PC-3 (cell line): ENCODE measurements around the gene RAMP1.

Source experiments
- EZH2 ChIP-seq: fragments of 300-600 bp; sonication (generic); IDR thresholded peaks from one replicate; pipeline ENCODE4 v1.6.1; 2017; ENCODE audit warnings: antibody characterized with exemption, mild to moderate bottlenecking, low read length; ENCODE audit not compliant: unreplicated experiment
- TF ChIP-seq, protein P1 (sequence below): fragments of 300-600 bp; sonication (generic); conservative IDR thresholded peaks from 2 replicates; pipeline ENCODE4 v1.5.1; 2017; ENCODE audit warnings: antibody characterized with exemption, low read depth, mild to moderate bottlenecking, low read length

DNA sequence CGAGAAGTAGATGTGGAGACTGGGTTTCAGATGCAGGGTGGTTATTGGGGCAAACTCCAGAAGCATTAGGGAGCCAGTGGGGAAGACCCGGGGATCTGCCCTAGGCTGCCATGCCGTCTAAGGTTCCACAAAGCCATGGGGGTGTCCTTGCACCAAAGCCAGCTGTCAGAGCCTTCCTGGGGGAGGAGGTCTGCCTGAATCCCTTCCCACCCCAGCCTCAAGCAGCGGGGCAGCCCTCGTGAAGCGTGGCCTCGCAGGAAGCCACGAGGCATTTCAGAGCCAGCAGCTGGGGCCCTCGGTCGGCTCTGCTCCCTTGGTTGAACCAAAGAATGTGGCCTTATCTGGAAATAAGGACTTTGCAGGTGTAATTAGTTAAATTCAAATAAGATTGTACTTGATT, 56.2 kb downstream of the RAMP1 start:
- TF ChIP-seq, protein P1, sequence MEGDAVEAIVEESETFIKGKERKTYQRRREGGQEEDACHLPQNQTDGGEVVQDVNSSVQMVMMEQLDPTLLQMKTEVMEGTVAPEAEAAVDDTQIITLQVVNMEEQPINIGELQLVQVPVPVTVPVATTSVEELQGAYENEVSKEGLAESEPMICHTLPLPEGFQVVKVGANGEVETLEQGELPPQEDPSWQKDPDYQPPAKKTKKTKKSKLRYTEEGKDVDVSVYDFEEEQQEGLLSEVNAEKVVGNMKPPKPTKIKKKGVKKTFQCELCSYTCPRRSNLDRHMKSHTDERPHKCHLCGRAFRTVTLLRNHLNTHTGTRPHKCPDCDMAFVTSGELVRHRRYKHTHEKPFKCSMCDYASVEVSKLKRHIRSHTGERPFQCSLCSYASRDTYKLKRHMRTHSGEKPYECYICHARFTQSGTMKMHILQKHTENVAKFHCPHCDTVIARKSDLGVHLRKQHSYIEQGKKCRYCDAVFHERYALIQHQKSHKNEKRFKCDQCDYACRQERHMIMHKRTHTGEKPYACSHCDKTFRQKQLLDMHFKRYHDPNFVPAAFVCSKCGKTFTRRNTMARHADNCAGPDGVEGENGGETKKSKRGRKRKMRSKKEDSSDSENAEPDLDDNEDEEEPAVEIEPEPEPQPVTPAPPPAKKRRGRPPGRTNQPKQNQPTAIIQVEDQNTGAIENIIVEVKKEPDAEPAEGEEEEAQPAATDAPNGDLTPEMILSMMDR, result no peak
- no peak for TF ChIP-seq EZH2
